Activated effector memory CD4-positive, alpha-beta T cell treated with Interleukin-2 at 50 U/mL for 16 hours (primary cell): ENCODE results near the gene TRAT1.

Experiments used
- DNase-seq: peaks from one replicate; pipeline ENCODE4 v3.0.0-alpha.2; 2020

The TRAT1 gene

DNA sequence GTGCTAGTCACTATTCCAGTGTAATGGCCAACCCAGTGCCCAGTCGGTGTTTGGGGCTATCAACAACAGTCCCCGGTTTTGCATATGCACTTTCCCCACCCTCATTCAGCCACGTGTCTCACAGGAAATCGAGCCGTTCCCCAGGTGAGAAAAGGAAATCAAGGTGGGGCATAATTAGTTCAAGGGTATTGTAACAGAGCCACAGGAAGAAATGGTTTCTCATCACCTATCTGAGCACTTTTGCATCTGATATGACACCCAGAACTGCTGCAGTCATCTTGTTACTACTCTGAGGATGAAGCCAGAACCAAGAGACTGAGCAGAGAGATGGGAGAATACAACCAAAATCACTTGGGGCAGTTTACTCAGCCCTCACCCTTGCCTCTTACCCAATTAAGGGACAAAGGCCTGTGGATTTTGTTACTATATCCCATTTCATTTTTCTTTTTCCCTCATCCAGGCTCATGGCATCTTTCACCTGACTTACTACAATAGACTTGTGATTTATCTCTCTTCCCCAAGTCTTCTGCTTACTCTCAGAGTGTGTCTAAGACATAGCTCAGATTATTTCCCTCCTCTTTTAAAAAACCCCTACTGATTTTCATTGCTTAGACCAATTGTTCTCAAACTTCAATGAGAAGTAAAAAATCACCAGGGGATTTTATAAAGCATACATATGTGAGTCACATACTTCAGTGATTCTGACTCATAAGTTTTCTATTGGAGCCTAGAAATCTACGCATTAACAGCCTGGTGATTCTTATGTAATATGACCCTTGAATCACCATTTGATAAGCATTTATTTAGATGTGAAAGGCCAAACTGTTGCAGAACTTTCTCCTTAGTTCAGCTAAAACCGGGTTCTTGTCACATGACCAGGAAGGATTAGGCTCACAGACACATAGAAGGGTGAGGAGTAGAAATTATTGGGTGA is 40.5 kb downstream of the TRAT1 start:
- no peak for DNase-seq

DNA sequence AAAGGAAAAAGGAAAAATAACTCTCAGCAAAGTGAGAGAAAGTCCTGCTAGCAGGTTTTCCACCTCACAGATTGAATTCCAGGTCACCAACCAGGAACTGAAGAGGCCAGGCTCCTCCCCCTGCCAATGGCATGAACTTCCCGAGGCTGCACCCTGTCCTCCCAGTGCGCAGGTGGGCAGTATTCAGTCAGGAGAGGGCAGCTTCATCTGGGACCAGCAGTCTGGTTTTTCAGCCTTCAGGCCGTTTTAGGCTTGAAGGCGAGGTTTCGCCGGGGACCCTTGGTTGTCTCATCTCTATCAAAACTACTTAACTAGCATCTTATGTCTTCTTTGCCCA is 41.2 kb downstream of the TRAT1 start:
- no peak for DNase-seq

DNA sequence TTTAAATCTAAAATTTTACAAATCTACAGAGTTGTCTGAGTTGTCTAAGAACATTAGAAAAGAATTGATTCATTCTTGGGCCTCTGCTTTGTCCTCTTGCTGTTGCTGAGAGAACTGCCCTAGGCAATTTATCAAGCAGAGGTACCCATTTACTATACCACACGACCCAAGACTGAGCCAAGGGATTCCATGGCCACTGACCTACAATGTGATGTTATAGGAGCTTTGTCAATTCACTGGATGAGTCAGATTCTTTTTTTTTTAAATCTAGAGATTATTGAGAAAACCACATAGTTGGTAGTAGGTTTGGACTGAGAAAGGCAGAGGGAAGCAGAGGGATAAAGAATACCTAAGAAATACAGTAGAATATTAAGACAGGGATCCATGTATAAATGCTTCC is 55.3 kb downstream of the TRAT1 start:
- no peak for DNase-seq

DNA sequence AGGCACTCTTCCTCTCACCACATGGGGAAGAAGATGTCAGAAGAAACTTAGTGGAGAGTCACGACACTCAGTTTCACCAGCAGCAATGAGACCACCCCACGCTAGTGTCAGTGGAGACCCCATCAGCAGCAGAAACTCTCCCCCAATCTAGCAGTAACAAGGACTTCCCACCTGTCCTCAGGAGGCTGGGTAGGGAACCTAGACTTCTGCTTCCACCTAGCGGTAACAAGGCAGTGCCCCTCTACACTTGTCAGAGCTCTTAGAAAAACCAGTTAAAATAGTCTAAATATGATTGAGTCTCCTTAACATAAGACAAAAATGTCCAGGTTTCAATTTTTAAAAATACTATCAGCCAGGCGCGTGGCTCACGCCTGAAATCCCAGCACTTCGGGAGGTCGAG is 57.3 kb downstream of the TRAT1 start:
- no peak for DNase-seq

DNA sequence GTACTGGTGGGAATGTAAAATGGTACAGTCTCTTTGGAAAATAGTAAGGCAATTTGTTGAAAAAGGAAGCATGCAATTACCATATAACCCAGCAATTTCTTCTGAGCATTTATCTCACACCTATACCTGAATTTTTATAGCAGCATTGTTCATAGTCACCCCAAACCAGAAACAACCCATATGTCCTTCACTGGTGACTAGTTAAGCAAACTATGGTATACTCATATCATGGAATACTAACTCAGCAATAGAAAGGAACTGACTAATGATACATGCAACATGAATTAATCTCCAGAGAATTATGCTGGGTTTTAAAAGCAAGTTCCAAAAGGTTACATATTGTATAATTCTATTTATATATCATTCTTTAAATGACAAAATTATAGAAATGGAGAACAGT is 60.2 kb downstream of the TRAT1 start:
- no peak for DNase-seq

DNA sequence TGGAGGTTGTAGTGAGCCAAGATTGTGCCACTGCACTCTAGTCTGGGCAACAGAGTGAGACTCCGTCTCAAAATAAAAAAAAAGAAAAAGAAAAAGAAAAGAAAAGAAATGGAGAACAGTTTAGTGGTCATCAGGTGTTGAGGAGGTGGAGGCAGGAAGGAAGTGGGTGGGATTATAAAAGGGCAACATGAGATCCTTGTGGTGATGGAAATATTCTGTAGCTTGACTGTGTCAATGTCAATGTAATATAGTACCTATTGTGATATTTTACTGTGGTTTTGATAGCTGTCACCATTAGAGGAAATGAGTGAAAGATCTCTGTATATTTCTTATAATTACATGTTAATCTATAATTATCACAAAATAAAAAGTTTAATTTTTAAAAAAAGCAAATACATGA is 60.8 kb downstream of the TRAT1 start:
- DNase-seq, result no peak

DNA sequence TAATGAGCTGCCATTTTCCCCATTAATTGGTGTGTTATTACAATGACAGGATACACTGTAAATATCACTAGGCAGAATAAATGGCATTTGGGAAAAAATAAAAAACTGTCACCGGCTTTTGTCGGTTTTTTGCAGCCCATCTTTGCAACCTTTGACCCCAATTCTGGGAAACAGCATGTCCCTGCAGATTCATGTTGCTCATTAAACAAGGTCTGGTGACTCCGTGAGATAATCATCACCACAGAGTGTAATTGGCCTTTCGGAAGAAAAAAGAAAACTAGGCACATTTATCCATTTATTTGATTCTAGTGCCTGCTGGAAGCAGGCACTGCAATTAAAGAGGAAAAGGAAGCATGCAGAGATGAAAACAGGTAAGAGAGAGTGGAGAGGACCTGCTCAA is 64.5 kb downstream of the TRAT1 start:
- DNase-seq, result no peak

DNA sequence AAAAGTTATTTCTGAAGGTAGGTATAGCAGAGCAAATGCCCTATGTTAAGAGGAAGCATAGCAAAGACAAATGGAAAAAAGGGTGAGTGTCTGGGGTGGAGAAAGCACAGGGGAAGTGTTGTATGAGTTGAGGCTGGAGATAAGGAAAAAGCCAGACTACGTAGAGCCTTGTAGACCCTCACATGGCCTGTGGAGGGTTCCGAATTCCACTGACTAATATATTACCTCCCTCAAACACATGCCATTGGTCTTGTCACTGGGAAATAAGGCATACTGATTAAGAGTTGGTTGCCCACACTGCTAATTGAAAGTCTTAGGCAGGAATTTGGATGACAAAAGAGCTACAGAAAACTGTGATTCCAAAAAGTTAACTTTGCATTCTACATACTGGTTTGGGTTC is 65.2 kb downstream of the TRAT1 start:
- DNase-seq, result no peak

DNA sequence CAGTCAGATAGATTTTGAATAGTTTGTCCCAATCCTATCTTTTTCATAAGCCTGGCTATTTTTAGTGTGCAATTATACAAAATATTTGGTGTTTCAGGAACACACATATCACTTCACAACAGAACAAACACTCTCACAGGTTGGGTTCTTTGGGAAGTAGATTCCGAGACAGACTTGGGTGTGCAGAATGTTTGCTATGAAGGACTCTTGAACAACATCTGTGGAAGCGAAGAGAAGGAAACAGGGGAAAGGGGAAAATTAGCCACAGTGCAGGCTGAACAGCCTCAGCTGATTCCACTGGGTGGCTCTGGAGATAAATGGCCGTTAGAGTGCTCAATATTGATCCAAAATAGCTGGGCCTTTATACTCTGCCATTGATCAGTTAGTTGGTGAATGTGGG is 69.2 kb downstream of the TRAT1 start:
- DNase-seq, result no peak

DNA sequence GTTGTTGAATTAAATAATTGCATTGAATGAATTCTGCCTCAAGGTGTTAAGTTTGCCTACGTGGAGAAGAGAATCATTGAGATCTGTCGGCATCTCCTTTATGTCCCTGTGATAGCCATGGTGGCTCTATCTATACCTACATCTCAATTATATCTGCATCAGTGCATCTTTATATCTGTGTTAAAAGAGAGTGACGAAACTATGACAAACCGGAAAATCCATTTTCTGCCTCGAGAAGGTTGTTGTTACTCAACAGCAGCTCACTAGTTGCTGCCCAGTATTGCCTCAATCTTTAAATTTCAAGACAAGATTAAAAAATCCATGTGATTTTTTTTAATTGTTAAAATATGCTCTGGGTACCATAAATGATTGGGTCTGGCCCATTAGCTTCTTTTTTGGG is 72.4 kb downstream of the TRAT1 start:
- DNase-seq, result no peak

DNA sequence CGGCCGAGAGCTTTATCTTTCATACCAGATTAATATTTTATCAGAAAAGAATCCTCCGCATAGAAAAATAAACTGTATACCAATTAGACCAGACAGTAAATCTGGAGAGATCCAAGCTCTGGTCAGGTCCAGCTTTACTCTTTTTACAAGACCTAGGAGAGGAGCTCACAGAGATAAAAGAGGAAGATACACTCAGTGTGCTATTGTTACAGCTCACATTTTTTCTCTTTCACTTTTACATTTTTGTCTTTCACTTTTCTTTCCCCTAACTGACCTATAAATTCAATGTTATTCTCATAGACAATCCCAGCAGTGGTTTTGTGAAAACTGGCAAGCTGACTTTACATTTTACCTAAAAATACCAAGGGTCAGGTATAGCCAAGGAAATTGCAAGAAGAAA is 75.3 kb downstream of the TRAT1 start:
- no peak for DNase-seq

DNA sequence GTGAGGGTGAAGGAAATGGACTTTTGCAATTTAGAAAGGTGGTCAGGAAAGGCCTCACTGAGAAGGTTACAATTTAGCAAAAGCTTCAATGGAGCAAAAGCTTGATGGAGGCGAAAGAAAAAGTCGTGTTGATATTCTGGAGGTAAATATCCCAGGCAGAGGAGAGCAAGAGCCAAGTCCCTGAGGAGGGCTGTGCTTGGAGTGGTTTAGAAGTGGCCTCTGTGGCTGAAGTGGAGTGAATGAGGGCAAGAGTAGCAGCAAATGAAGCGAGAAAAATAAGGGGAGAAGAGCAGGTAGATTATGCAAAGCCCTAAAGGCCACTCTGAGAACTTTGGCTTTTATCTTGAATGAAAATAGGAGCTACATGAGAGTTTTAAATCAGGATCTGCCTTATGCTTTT is 76.9 kb downstream of the TRAT1 start:
- no peak for DNase-seq
